Activated CD4-positive, alpha-beta T cell treated with anti-CD3 and anti-CD28 coated beads for 4 hours (primary cell): ENCODE measurements around the gene ADM2.
"Not testable (repeated sequence)": the region's sequence is repeated elsewhere in the genome, so short reads cannot be mapped to it uniquely, and the experiment has no call there.

Source experiments
- DNase-seq, 2 donors: peaks; one replicate each; pipeline ENCODE4 v3.0.0-alpha.2; 2020

The ADM2 gene

GRCh38 chr22:50507991-50508884 is 26.9 kb downstream of the ADM2 start, which contains the start of gene NCAPH2:
Gene NCAPH2 (plus strand): TSS chr22:50508224. CDS start chr22:50508338, 114 bp downstream.
- peak in 1 of 2 donors; percentile 99 for DNase-seq

- DNase-seq: no peak
Measured at GRCh38 chr22:50508897-50509296, 27.6 kb downstream of the ADM2 start.

- DNase-seq: no peak
Measured at GRCh38 chr22:50513175-50513574, 31.8 kb downstream of the ADM2 start.

- no peak for DNase-seq
Measured at GRCh38 chr22:50516068-50516467, 34.7 kb downstream of the ADM2 start.

GRCh38 chr22:50516891-50517290 is 35.5 kb downstream of the ADM2 start:
- DNase-seq: no peak

GRCh38 chr22:50517495-50518260 is 36.3 kb downstream of the ADM2 start:
- DNase-seq: no peak

- DNase-seq: no peak
Measured at GRCh38 chr22:50518606-50519005, 37.3 kb downstream of the ADM2 start.

- DNase-seq: no peak
Measured at GRCh38 chr22:50519151-50519550, 37.8 kb downstream of the ADM2 start.

- DNase-seq: not testable (repeated sequence)
Measured at GRCh38 chr22:50520184-50520583, 38.8 kb downstream of the ADM2 start.

GRCh38 chr22:50520826-50521453 is 39.6 kb downstream of the ADM2 start:
- no peak for DNase-seq

- DNase-seq: no peak
Measured at GRCh38 chr22:50521710-50522109, 40.4 kb downstream of the ADM2 start.

- DNase-seq: no peak
Measured at GRCh38 chr22:50522208-50522805, 41.0 kb downstream of the ADM2 start.

- no peak for DNase-seq
Measured at GRCh38 chr22:50522806-50523438, 41.6 kb downstream of the ADM2 start.

GRCh38 chr22:50523458-50523805 is 42.1 kb downstream of the ADM2 start:
- no peak for DNase-seq

- no peak for DNase-seq
Measured at GRCh38 chr22:50523806-50524675, 42.7 kb downstream of the ADM2 start.

- DNase-seq: no peak
Measured at GRCh38 chr22:50524676-50525103, 43.3 kb downstream of the ADM2 start.

- DNase-seq: peak; percentile 98 to 99
Measured at GRCh38 chr22:50525104-50525857, 43.9 kb downstream of the ADM2 start, which contains the start of gene SCO2. Gene SCO2 (minus strand): TSS chr22:50525598. CDS start chr22:50524411, 1,187 bp downstream.

GRCh38 chr22:50525858-50526107 is 44.4 kb downstream of the ADM2 start:
- no peak for DNase-seq

GRCh38 chr22:50526108-50526833 is 44.9 kb downstream of the ADM2 start:
- peak; percentile 84 to 88 for DNase-seq
